Sigmoid colon (tissue), 4 donors: Measurements from ENCODE around the gene STK32B.

Experiments
- POLR2A ChIP-seq, 2 donors: fragments of 450-650 bp; IDR thresholded peaks; one replicate each; pipeline ENCODE4 v1.6.1; 2016; ENCODE audit warnings: antibody characterized with exemption in 2 of 2, mild to moderate bottlenecking in 2 of 2, moderate library complexity in 2 of 2
- POLR2AphosphoS5 ChIP-seq, 4 donors: sonication (generic); formaldehyde crosslinking; IDR thresholded peaks; one replicate each; pipeline ENCODE4 v1.6.1; 2017; ENCODE audit warnings: antibody characterized with exemption in 4 of 4
- TF ChIP-seq, protein P1 (sequence below), 4 experiments: fragments of 450-650 bp in 3 of 4; fragments of 200-600 bp in 1 of 4; IDR thresholded peaks; one replicate each; pipeline ENCODE4 v1.5.1; 2016 to 2019; ENCODE audit warnings: antibody characterized with exemption in 4 of 4, mild to moderate bottlenecking in 3 of 4, moderate library complexity in 2 of 4

DNA sequence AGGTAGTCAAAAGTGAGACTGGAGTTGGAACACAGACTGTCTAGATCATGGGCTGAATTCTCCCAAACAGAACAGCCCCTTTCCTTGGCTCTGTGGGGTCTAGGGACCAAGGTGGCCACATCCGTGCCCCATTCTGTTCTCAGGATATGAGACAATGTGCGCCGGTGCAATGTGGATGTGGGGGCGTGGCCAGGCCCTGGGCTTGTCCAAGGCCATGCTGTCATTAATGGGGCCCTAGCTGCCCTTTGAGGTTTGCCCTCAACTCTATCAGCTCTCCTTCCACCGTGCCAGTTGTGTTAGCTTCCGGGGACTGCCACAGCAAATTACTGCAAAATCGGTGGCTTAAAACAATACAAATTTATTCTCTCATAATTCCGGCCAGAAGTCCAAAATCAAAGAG is 344.5 kb downstream of the STK32B start:
- TF ChIP-seq, protein P1, sequence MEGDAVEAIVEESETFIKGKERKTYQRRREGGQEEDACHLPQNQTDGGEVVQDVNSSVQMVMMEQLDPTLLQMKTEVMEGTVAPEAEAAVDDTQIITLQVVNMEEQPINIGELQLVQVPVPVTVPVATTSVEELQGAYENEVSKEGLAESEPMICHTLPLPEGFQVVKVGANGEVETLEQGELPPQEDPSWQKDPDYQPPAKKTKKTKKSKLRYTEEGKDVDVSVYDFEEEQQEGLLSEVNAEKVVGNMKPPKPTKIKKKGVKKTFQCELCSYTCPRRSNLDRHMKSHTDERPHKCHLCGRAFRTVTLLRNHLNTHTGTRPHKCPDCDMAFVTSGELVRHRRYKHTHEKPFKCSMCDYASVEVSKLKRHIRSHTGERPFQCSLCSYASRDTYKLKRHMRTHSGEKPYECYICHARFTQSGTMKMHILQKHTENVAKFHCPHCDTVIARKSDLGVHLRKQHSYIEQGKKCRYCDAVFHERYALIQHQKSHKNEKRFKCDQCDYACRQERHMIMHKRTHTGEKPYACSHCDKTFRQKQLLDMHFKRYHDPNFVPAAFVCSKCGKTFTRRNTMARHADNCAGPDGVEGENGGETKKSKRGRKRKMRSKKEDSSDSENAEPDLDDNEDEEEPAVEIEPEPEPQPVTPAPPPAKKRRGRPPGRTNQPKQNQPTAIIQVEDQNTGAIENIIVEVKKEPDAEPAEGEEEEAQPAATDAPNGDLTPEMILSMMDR (IDR thresholded peaks at IDR 0.05) = no peak
- TF ChIP-seq POLR2A (IDR thresholded peaks at IDR 0.05) = no peak
- TF ChIP-seq POLR2AphosphoS5 (IDR thresholded peaks at IDR 0.05) = no peak
